ENCODE measurements around the gene HELB. TPM values are rescaled to one million over a fixed set of nuclear protein-coding genes. Genes with fewer than 3 reads are reported as not detected.

The HELB gene
- total and polyA plus RNA-seq, 2 of the 8 experiments (the other 6 are each of a cell fraction or from before 2014, with no cell fraction given) = 1.8 to 7.6 TPM

GRCh38 chr12:66323017-66323416, 20.7 kb downstream of the HELB start:
- H3K4me3 ChIP-seq (ENCODE audit: extremely low read depth in 1 of 4, insufficient read depth in 2 of 4, low read depth in 3 of 4, low read length in 4 of 4) = no peak overlapping the region
- H2AFZ ChIP-seq (ENCODE audit: low read length) = no peak overlapping the region
- DNase-seq (ENCODE audit: low read depth in 1 of 2, low spot score in 2 of 2) (no peak), FAIRE-seq (no peak)
- no peak overlapping the region for H3K56ac ChIP-seq (replicated peaks; ENCODE audit: insufficient read length, low read depth, low read length)
- CTCF ChIA-PET (ENCODE audit: partially characterized antibody) = no interaction called here
- no peaks in the 10 kb centered on the region for H4K20me1 ChIP-seq (replicated peaks in 1 of 2; ENCODE audit: control insufficient read depth in 1 of 2, insufficient read depth in 2 of 2, low read length in 2 of 2)
- H2BK20ac ChIP-seq (ENCODE audit: low read length) = no peak overlapping the region
- H2BK15ac ChIP-seq (ENCODE audit: low read length) = no peak overlapping the region
- H3K18ac ChIP-seq (ENCODE audit: extremely low read depth, low read length) = no peak overlapping the region
- no peaks in the 10 kb centered on the region for H3K27me3 ChIP-seq (replicated peaks in 1 of 4; ENCODE audit: control insufficient read depth in 3 of 4, extremely low read depth in 1 of 4, insufficient read depth in 3 of 4, low read length in 3 of 4)
- no peak overlapping the region for H4K5ac ChIP-seq (ENCODE audit: insufficient read length, low read depth, low read length)
- no peak overlapping the region for H3K9ac ChIP-seq (replicated peaks in 1 of 4; ENCODE audit: extremely low read depth in 1 of 4, low read depth in 3 of 4, low read length in 3 of 4)
- H3K79me2 ChIP-seq (ENCODE audit: control insufficient read depth in 1 of 2, insufficient read depth in 2 of 2, low read length in 2 of 2) = no peaks in the 10 kb centered on the region
- WGBS, 2 experiments (ENCODE audit: extremely low coverage in 1 of 2, insufficient coverage in 1 of 2, insufficient read length in 1 of 2, insufficient replicate concordance in 2 of 2, low coverage in 1 of 2, low lambda C conversion rate in 2 of 2, missing lambda C conversion rate in 1 of 2) = 100% methylated on average over 1 of the region's 1 CpG; no CpG with 5 or more reads in 1 of the 2 experiments
- H3K4me2 ChIP-seq (ENCODE audit: insufficient read depth in 1 of 2, low read depth in 2 of 2, low read length in 2 of 2) = no peak overlapping the region
- no peak overlapping the region for H4K8ac ChIP-seq (ENCODE audit: extremely low read depth, insufficient read depth, low read length)
- H3K23ac ChIP-seq (ENCODE audit: insufficient read length) = no peak overlapping the region
- no peak overlapping the region for H3K14ac ChIP-seq (ENCODE audit: insufficient read length)
- H4K91ac ChIP-seq (replicated peaks; ENCODE audit: insufficient read length, low read length) = no peak overlapping the region
- H3K4me1 ChIP-seq (replicated peaks in 1 of 4; ENCODE audit: control insufficient read depth in 3 of 4, insufficient read depth in 4 of 4, low read length in 3 of 4) = no peaks in the 10 kb centered on the region
- POLR2A ChIA-PET (ENCODE audit: partially characterized antibody) = no interaction called here
- no peaks in the 10 kb centered on the region for H3K23me2 ChIP-seq (ENCODE audit: low read depth, low read length)
- H3K4ac ChIP-seq (replicated peaks; ENCODE audit: insufficient read length, low read depth, low read length) = no peak overlapping the region
- H3K79me1 ChIP-seq (ENCODE audit: low read depth, low read length) = no peaks in the 10 kb centered on the region
- H3K9me3 ChIP-seq (ENCODE audit: insufficient read depth in 2 of 2, low read depth in 1 of 2, low read length in 1 of 2) = no peaks in the 10 kb centered on the region
- H3K36me3 ChIP-seq (ENCODE audit: control insufficient read depth in 2 of 4, insufficient read depth in 4 of 4, low read length in 3 of 4) = peaks cover 0 to 19% (median 0%) of the 10 kb centered on the region in 4 experiments; a peak in 1 of 8 replicates
- H2BK120ac ChIP-seq (replicated peaks; ENCODE audit: low read depth, low read length) = no peak overlapping the region
- H2AK5ac ChIP-seq (ENCODE audit: low read depth, low read length) = no peak overlapping the region
- no peak overlapping the region for H2BK12ac ChIP-seq (ENCODE audit: low read depth, low read length)
- no peak overlapping the region for H3K27ac ChIP-seq (ENCODE audit: low read depth, low read length)
- no peak overlapping the region for H2BK5ac ChIP-seq (ENCODE audit: low read depth, low read length)
- TF ChIP-seq GABPA (IDR thresholded peaks at IDR 0.05; ENCODE audit: borderline replicate concordance, insufficient read depth, low read length) = no peak
- TF ChIP-seq MAX (IDR thresholded peaks at IDR 0.05) = no peak
- no peak for TF ChIP-seq SUZ12 (IDR thresholded peaks at IDR 0.05; ENCODE audit: low read length)
- TF ChIP-seq ATF2 (IDR thresholded peaks at IDR 0.05; ENCODE audit: low read length) = no peak
- no peak for TF ChIP-seq POLR2A (IDR thresholded peaks at IDR 0.05; ENCODE audit: control extremely low read depth in 1 of 2, low read depth in 2 of 2, low read length in 2 of 2)
- no peak for TF ChIP-seq CREB1 (IDR thresholded peaks at IDR 0.05)
- TF ChIP-seq E2F6 (IDR thresholded peaks at IDR 0.05) = no peak
- no peak for TF ChIP-seq RFX5 (IDR thresholded peaks at IDR 0.05; ENCODE audit: borderline replicate concordance, low read depth, low read length)
- TF ChIP-seq SIRT6 (IDR thresholded peaks at IDR 0.05; ENCODE audit: low read length) = no peak
- no peak for TF ChIP-seq YY1 (IDR thresholded peaks at IDR 0.05; ENCODE audit: low read depth, low read length)
- no peak for TF ChIP-seq EGR1 (IDR thresholded peaks at IDR 0.05; ENCODE audit: borderline replicate concordance, low read depth, low read length)
- TF ChIP-seq KDM4A (IDR thresholded peaks at IDR 0.05; ENCODE audit: low read depth, low read length, severe bottlenecking) = no peak
- no peak for TF ChIP-seq TAF1 (IDR thresholded peaks at IDR 0.05; ENCODE audit: low read depth, low read length)
- no peak for TF ChIP-seq JUND (IDR thresholded peaks at IDR 0.05; ENCODE audit: low read length)
